Endodermal cell (in vitro differentiated cells): ENCODE measurements around the gene SLC25A22. TPM values are rescaled to one million over a fixed set of nuclear protein-coding genes. Genes with fewer than 3 reads are reported as not detected.

Experiments
- DNase-seq: peaks from one replicate; pipeline ENCODE4 v3.0.0-alpha.2; 2017
- H3K27ac ChIP-seq: 2 replicates; pipeline ENCODE4 v1.5.1; 2013; ENCODE audit warnings: mild to moderate bottlenecking, low read depth, low read length, moderate library complexity
- H3K27me3 ChIP-seq: 2 replicates; pipeline ENCODE4 v1.6.1; 2013; ENCODE audit warnings: mild to moderate bottlenecking, low read length, moderate library complexity; ENCODE audit not compliant: insufficient read depth, control insufficient read depth, poor library complexity, severe bottlenecking
- H3K36me3 ChIP-seq: 2 replicates; pipeline ENCODE4 v1.7.0; 2013; ENCODE audit warnings: mild to moderate bottlenecking, low read length, moderate library complexity; ENCODE audit not compliant: control insufficient read depth, insufficient read depth
- H3K4me1 ChIP-seq: one replicate; pipeline ENCODE4 v1.7.0; 2013; ENCODE audit warnings: low read length; ENCODE audit not compliant: control insufficient read depth, insufficient read depth
- H3K4me3 ChIP-seq: 2 replicates; pipeline ENCODE4 v1.5.1; 2013; ENCODE audit warnings: mild to moderate bottlenecking, low read length, moderate library complexity
- H3K9ac ChIP-seq: 2 replicates; pipeline ENCODE4 v1.6.1; 2013; ENCODE audit warnings: mild to moderate bottlenecking, low read length, moderate library complexity; ENCODE audit not compliant: poor library complexity, severe bottlenecking; ENCODE audit errors: extremely low read depth
- H3K9me3 ChIP-seq: 2 replicates; pipeline ENCODE4 v1.6.1; 2013; ENCODE audit warnings: mild to moderate bottlenecking, low read length, moderate library complexity; ENCODE audit not compliant: control insufficient read depth
- H3K27ac Mint-ChIP-seq: 2 replicates; pipeline ENCODE4 v1.8.0; 2020; ENCODE audit warnings: mixed read lengths
- H3K27me3 Mint-ChIP-seq: 2 replicates; pipeline ENCODE4 v1.8.0; 2021; ENCODE audit warnings: mild to moderate bottlenecking, mixed read lengths; ENCODE audit not compliant: insufficient read depth
- H3K36me3 Mint-ChIP-seq: 2 replicates; pipeline ENCODE4 v1.8.0; 2020; ENCODE audit warnings: low read depth, mixed read lengths
- H3K4me1 Mint-ChIP-seq: 2 replicates; pipeline ENCODE4 v1.8.0; 2020; ENCODE audit warnings: mixed read lengths
- H3K4me3 Mint-ChIP-seq: 2 replicates; pipeline ENCODE4 v1.8.0; 2020; ENCODE audit warnings: mild to moderate bottlenecking, moderate library complexity, mixed read lengths
- H3K9me3 Mint-ChIP-seq: 2 replicates; pipeline ENCODE4 v1.8.0; 2020; ENCODE audit warnings: mild to moderate bottlenecking, mixed read lengths
- WGBS, 2 experiments: methylation state at CpG; one replicate each; pipeline versions ENCODE4 v1.1.5 to v1.1.7; 2013; ENCODE audit warnings: missing lambda C conversion rate in 2 of 2, mixed read lengths in 1 of 2; ENCODE audit not compliant: insufficient coverage in 1 of 2, insufficient read length in 1 of 2; 5-methylcytosine and 5-hydroxymethylcytosine counted together
- total RNA-seq, 2 donors: library from RNA; stranded (reverse); fragmentation: NEBNext Ultra II Directional in 1 of 2; extraction: Animal tissue kit (Norgen Biotek cat#: 25700) in 1 of 2; gene quantifications; 2 replicates in 1 of 2; 3 replicates in 1 of 2; pipeline ENCODE4 v1.2.1, GENCODE V29; 2021
- TF ChIP-seq, protein P1 (sequence below): fragments of 200-600 bp; sonication (generic); conservative IDR thresholded peaks from 2 replicates; pipeline ENCODE4 v1.5.0; 2021; ENCODE audit warnings: antibody characterized with exemption, mild to moderate bottlenecking

The SLC25A22 gene
- total RNA-seq, 2 donors from 2014 or later = 46.5 to 56.2 TPM

DNA sequence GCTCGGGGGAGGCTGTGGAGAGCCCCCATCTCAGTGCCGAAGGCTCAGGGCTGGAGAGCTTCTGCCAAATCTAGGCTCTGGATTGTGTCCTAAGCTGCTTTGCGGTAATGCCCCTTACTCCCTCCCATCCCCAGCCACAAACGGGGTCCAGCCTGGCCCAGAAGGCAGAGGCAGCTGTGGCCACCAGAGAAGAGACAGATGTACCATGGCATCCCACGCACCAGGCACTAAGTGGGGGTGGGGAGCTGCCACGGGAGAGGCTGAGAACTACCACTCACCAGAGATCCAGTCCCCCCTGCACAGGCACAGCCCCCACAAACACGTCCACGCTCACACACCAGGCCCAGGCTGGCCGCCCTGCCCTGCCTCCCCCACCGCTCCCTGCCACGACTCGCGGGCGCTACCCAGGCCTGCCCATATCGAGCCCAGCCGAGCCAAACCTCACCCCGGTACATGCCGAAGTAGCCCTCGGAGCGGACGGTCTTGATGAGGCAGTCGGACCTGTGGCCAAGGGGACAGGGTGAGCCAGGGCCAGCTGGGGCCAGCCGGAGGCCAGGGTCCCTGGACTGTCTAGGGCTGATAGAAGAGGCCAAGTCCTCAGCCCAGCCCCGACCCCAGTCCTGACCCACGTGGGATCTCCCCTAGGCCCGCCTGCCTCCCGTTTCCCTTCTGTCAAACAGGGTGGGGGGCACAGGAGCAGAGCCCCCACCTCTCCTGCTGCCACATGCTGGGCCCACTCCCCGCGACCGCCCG, 3.9 kb downstream of the SLC25A22 start:
- no peaks in the 10 kb centered on the region for H3K27me3 Mint-ChIP-seq
- peaks cover 9% of the 10 kb centered on the region for H3K36me3 Mint-ChIP-seq
- Histone ChIP-seq H3K36me3 (peaks cover 8% of the 10 kb centered on the region), H3K4me3 (no peak overlapping the region), H3K9me3 (no peaks in the 10 kb centered on the region), H3K27me3 (no peaks in the 10 kb centered on the region), H3K4me1 (peaks cover 4% of the 10 kb centered on the region), H3K9ac (no peak overlapping the region), H3K27ac (peak overlapping the region; percentile 24)
- H3K4me1 Mint-ChIP-seq = peaks cover 4% of the 10 kb centered on the region
- TF ChIP-seq, protein P1, sequence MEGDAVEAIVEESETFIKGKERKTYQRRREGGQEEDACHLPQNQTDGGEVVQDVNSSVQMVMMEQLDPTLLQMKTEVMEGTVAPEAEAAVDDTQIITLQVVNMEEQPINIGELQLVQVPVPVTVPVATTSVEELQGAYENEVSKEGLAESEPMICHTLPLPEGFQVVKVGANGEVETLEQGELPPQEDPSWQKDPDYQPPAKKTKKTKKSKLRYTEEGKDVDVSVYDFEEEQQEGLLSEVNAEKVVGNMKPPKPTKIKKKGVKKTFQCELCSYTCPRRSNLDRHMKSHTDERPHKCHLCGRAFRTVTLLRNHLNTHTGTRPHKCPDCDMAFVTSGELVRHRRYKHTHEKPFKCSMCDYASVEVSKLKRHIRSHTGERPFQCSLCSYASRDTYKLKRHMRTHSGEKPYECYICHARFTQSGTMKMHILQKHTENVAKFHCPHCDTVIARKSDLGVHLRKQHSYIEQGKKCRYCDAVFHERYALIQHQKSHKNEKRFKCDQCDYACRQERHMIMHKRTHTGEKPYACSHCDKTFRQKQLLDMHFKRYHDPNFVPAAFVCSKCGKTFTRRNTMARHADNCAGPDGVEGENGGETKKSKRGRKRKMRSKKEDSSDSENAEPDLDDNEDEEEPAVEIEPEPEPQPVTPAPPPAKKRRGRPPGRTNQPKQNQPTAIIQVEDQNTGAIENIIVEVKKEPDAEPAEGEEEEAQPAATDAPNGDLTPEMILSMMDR = no peak
- H3K27ac Mint-ChIP-seq = no peak overlapping the region
- no peaks in the 10 kb centered on the region for H3K9me3 Mint-ChIP-seq
- no peak overlapping the region for H3K4me3 Mint-ChIP-seq
- 95 to 96% methylated on average over 23 to 29 of the region's 31 CpGs for WGBS, 2 experiments
- no peak for DNase-seq

DNA sequence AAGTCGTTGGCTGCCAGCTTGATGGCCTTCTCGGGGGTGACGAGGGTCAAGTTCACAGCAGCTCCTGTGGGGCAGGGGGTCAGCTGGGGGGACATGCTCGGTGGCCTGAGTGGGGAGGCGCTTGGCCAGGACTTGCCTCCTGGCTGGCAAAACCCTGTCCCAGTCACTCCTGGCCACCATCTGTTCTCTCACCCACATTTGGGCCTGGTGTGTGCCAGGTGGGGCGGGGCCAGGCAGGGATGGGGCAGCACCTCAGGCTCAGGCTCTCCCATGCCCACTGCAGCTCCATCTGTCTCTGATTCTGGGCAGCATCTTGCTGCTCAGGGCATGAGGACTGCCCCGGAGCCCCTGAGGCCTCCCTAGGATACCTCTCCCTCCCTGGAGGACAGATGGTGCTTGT, 4.5 kb downstream of the SLC25A22 start:
- H3K27me3 ChIP-seq = no peaks in the 10 kb centered on the region
- H3K36me3 ChIP-seq = peaks cover 8% of the 10 kb centered on the region
- peaks cover 9% of the 10 kb centered on the region for H3K36me3 Mint-ChIP-seq
- peaks cover 4% of the 10 kb centered on the region for H3K4me1 Mint-ChIP-seq
- TF ChIP-seq, protein P1 = no peak
- H3K9me3 Mint-ChIP-seq = no peaks in the 10 kb centered on the region
- no peak overlapping the region for H3K9ac ChIP-seq
- H3K4me3 ChIP-seq = no peak overlapping the region
- H3K27me3 Mint-ChIP-seq = peaks cover 3% of the 10 kb centered on the region
- H3K27ac ChIP-seq = peak overlapping the region; percentile 24
- 91 to 100% methylated on average over 1 to 7 of the region's 7 CpGs for WGBS, 2 experiments
- H3K4me3 Mint-ChIP-seq = no peak overlapping the region
- H3K9me3 ChIP-seq = no peaks in the 10 kb centered on the region
- peaks cover 4% of the 10 kb centered on the region for H3K4me1 ChIP-seq
- no peak overlapping the region for H3K27ac Mint-ChIP-seq
- DNase-seq = no peak

DNA sequence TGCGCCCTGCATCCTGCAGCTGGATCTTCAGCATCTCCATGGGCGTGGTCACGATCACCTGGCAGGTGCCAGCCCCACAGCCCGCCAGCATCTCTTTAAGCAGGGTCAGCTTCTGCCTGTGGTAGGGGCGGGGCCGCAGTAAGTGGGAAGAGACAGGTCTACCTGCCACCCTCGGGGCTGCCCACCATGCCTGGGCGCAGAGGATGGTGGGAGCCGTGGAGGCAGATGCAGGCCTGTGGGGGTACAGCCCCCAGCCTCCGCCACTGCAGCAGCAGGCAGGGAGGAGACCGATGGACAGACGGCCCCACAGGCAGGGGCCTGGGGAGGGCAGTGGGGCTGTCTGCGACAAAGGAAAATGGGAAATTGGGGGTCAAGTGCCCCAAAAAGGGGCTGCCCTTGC, 5.2 kb downstream of the SLC25A22 start:
- peaks cover 4% of the 10 kb centered on the region for H3K4me1 ChIP-seq
- DNase-seq = no peak
- Mint-ChIP-seq H3K4me3 (no peak overlapping the region), H3K27me3 (peaks cover 3% of the 10 kb centered on the region), H3K9me3 (no peaks in the 10 kb centered on the region), H3K27ac (no peak overlapping the region), H3K36me3 (peaks cover 9% of the 10 kb centered on the region), H3K4me1 (peaks cover 4% of the 10 kb centered on the region)
- TF ChIP-seq, protein P1 = no peak
- no peaks in the 10 kb centered on the region for H3K9me3 ChIP-seq
- peaks cover 8% of the 10 kb centered on the region for H3K36me3 ChIP-seq
- H3K4me3 ChIP-seq = no peak overlapping the region
- 89% methylated on average over 13 of the region's 13 CpGs; no CpG with 5 or more reads in 1 of the 2 experiments for WGBS, 2 experiments
- no peak overlapping the region for H3K9ac ChIP-seq
- no peak overlapping the region for H3K27ac ChIP-seq
- no peaks in the 10 kb centered on the region for H3K27me3 ChIP-seq
